COR-L47 (cell line): ENCODE measurements around the gene ETV3L.
"Not testable (repeated sequence)": the region's sequence is repeated elsewhere in the genome, so short reads cannot be mapped to it uniquely, and the experiment has no call there.

Experiments used
- DNase-seq: peaks from one replicate; lab custom pipeline; 2025; lab: John Stamatoyannopoulos, UW

The ETV3L gene

GRCh38 chr1:157077394-157077793 is 22.2 kb downstream of the ETV3L start:
- no peak for DNase-seq

GRCh38 chr1:157073944-157074685 is 25.5 kb downstream of the ETV3L start:
- DNase-seq: no peak

GRCh38 chr1:157069601-157070000 is 30.0 kb downstream of the ETV3L start:
- DNase-seq: no peak

GRCh38 chr1:157059241-157059640 is 40.4 kb downstream of the ETV3L start:
- not testable (repeated sequence) for DNase-seq

GRCh38 chr1:157056269-157056668 is 43.3 kb downstream of the ETV3L start:
- no peak for DNase-seq

GRCh38 chr1:157055729-157056128 is 43.9 kb downstream of the ETV3L start:
- DNase-seq: not testable (repeated sequence)

- DNase-seq: no peak
Measured at GRCh38 chr1:157050836-157051235, 48.8 kb downstream of the ETV3L start.

GRCh38 chr1:157047062-157047410 is 52.6 kb downstream of the ETV3L start:
- no peak for DNase-seq

GRCh38 chr1:157045250-157046218 is 54.1 kb downstream of the ETV3L start, which contains the start of gene ARHGEF11:
Gene ARHGEF11 (minus strand): TSS chr1:157045742. CDS start chr1:157044330, 1,412 bp downstream.
- DNase-seq: peak; percentile 79

- no peak for DNase-seq
Measured at GRCh38 chr1:157044326-157044725, 55.3 kb downstream of the ETV3L start.

GRCh38 chr1:157043685-157044084 is 55.9 kb downstream of the ETV3L start:
- no peak for DNase-seq

- DNase-seq: no peak
Measured at GRCh38 chr1:157042846-157043245, 56.8 kb downstream of the ETV3L start.
